ENCODE data around the gene INPP5A.

The INPP5A gene

DNA sequence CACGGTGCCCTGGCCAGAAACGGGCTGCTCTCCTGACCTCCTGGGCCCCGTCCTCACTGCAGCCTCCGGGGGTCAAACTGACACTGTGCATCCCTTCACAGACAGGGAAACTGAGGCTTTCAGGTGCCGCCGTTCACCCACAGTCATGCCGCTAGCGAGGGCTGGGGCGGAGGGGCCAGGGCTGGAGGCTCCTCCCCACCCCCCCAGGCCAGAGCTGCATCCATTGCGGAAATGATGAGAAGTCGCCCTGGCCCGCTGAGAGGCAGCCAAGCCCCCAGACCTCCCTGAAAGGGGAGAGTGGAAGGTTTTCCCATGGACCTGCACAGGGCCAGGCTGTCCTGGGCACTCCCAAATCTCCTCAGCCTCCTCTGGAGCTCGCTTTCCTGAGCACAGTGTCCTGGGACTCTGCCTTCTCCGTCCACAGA lies 16.5 kb upstream of the INPP5A start:
- Mint-ChIP-seq H3K4me3 (peak overlapping the region in 1 of 3 experiments; percentile 49), H3K4me1 (peaks cover 58% of the 10 kb centered on the region), H3K9me3 (no peaks in the 10 kb centered on the region), H3K27ac (peak overlapping the region; percentile 95 to 98 (median 97)), H3K27me3 (ENCODE audit: low read depth) (no peaks in the 10 kb centered on the region), H3K36me3 (ENCODE audit: low read depth) (no peaks in the 10 kb centered on the region)
- TF ChIP-seq, protein P1, sequence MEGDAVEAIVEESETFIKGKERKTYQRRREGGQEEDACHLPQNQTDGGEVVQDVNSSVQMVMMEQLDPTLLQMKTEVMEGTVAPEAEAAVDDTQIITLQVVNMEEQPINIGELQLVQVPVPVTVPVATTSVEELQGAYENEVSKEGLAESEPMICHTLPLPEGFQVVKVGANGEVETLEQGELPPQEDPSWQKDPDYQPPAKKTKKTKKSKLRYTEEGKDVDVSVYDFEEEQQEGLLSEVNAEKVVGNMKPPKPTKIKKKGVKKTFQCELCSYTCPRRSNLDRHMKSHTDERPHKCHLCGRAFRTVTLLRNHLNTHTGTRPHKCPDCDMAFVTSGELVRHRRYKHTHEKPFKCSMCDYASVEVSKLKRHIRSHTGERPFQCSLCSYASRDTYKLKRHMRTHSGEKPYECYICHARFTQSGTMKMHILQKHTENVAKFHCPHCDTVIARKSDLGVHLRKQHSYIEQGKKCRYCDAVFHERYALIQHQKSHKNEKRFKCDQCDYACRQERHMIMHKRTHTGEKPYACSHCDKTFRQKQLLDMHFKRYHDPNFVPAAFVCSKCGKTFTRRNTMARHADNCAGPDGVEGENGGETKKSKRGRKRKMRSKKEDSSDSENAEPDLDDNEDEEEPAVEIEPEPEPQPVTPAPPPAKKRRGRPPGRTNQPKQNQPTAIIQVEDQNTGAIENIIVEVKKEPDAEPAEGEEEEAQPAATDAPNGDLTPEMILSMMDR (IDR thresholded peaks at IDR 0.05; ENCODE audit: unreplicated experiment in 3 of 3), result no peak

DNA sequence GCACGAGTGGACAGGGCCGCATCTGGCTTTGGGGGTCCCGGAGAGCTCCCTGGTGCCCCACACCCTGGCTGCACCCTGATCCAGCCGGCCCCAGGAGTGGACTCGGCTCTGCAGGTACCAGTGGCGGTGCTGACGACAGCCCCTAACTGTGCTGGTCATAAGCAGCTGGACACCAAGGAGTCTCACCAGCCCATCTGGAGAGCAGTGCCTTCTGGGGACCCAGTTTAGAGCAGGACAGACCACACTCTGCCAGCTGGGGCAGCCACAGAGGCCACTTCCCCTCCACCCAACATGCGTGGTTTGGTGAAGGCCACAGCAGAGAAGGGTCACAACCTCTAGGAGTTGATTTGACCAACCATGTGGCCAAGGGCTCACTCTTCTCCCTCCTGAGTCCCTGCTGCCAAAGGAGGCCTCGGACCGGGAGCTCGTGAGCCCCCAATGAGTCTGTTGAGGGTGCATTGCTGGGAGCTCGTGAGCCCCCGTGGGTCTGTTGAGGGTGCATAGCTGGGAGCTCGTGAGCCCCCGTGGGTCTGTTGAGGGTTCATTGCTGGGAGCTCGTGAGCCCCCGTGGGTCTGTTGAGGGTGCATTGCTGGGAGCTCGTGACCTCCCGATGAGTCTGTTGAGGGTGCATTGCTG lies 16.0 kb upstream of the INPP5A start:
- Mint-ChIP-seq H3K9me3 (no peaks in the 10 kb centered on the region), H3K27ac (peak overlapping the region in 1 of 3 experiments; percentile 59), H3K4me3 (no peak overlapping the region), H3K27me3 (ENCODE audit: low read depth) (no peaks in the 10 kb centered on the region), H3K4me1 (peaks cover 53% of the 10 kb centered on the region), H3K36me3 (ENCODE audit: low read depth) (no peaks in the 10 kb centered on the region)
- TF ChIP-seq, protein P1 (IDR thresholded peaks at IDR 0.05; ENCODE audit: unreplicated experiment in 3 of 3), result no peak

DNA sequence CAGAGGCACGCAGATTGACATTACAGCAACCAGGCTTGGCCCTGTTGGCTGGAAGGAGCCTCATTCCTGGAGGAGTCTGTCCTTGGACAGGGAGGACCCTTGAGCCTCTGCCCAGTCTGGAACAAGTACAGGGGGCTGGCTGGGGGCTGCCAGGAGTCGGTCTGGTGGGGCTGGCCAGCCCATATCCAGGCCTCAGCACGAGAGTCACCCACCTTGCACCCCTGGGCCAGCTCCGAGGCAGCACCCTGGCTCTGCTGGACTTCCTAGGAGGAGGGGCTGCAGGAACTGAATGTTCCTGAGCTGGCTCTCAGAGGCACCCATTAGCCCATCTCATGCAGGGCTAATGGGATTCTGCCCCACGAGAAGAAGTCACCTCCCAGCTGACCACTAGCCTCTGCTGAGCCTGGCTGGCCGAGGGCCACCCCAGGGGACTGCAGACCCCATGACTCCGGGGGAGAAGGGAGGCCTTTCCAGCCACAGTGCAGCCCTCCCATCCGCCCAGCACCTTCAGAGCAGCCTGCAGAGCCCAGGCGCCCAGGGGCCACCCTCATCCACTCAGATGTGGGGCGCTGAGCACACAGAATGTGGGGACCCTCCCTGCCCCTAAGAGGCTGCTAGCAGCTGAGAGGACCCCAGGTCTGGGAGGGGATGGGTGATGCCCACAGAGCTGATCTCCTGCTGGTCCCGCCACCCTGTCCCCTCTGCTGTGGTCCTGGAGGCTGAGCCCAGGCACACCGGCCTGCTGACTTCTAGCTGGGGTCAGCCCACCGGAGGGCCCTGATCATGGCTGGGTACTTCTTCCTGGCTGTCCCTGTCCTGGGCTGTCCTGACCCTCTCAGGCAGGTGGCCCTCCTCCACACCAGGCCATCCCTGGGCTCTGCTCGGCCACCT lies 14.8 kb upstream of the INPP5A start:
- H3K27me3 Mint-ChIP-seq (ENCODE audit: low read depth), result peaks cover 3% of the 10 kb centered on the region
- TF ChIP-seq, protein P1 (IDR thresholded peaks at IDR 0.05; ENCODE audit: unreplicated experiment in 3 of 3), result no peak
- H3K36me3 Mint-ChIP-seq (ENCODE audit: low read depth), result no peaks in the 10 kb centered on the region
- no peaks in the 10 kb centered on the region for H3K9me3 Mint-ChIP-seq
- H3K27ac Mint-ChIP-seq, result no peak overlapping the region
- H3K4me1 Mint-ChIP-seq, result peaks cover 51% of the 10 kb centered on the region
- no peak overlapping the region for H3K4me3 Mint-ChIP-seq

DNA sequence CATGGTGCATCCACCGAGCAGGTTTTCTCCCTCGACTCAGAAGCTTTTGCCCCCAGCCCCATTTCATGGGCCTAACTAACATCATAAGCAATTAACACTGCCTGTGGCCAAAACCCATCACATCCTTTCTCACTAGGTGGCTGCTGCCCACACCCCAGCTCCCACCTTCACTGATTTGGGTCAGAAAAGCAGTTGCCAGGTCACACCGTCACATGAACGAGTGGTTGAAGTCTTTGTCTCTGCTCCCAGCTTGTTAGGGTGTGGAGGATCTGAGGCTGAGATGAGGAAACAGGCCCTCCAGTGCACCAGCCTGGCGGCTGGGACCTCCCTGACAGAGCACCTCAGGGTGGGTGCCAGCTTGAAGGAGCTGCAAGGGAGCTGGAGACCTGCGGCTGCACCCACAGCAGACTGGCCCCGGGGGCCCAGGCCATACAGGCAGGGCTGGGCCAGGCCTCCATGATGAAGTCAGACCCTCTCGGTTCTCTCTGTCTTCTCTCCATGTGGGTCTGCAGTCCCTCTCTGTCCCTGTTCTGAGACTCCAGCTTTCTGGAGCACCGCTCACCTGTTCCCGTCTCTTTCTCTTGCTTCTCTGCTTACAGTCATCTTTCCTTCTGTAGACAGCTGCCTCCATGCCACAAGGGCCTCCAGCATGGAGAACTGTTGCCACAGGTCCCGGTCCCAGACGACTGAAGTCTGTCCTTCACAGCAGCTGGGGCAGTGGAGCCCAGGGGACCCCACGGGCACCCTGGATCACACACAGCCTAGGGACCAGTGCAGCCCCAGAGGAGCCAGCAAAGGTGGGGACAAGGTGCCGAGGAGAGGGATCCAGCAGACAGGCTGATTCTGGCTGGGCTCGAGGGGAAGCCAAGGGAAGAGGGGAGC lies 13.8 kb upstream of the INPP5A start:
- Mint-ChIP-seq H3K27me3 (ENCODE audit: low read depth) (peaks cover 12% of the 10 kb centered on the region), H3K9me3 (peaks cover 3% of the 10 kb centered on the region), H3K4me1 (peaks cover 51% of the 10 kb centered on the region), H3K4me3 (peak overlapping the region in 1 of 3 experiments; percentile 41), H3K27ac (peak overlapping the region; percentile 15 to 85 (median 24)), H3K36me3 (ENCODE audit: low read depth) (no peaks in the 10 kb centered on the region)
- TF ChIP-seq, protein P1 (IDR thresholded peaks at IDR 0.05; ENCODE audit: unreplicated experiment in 3 of 3), result no peak

DNA sequence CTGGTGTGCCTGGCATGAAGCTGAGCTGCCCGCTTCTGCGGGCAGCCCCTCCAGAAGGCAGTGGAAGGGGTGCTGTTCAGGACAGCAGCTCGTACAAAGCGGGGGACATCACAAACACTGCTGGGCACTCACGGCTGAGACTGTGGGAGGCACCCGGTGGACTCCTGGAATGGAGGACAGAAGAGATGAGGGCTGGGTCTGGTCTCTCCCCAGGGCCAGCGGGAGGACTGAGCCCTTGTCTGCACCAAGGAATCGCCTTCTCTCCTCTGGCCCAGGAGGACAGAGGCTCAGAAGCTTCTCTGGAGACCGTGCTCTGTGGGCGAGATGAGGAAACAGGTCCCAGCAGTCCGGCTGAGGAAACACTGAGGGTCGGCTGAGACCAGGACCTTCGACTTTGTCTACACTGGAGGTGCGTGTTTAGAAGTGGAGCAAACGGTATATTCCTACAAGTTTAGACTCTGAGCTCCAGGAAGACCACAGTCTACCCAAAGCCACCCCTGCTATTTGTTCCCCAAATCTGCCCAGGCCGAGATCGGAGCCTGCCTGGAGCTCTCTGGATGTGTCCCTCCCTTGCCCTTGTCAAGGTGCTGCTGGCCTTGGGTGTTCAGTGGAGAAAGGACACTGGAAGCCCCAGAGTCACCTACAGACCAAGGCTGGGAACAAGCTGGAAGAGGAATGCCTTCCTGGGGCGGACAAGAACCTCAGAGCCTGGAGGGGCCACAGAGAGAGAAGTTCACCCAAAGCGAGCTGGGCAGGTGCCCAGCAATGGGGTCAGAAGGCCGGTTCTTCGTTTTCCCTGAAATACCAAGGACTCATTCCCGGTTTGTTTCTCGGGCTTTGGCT lies 12.9 kb upstream of the INPP5A start:
- H3K27me3 Mint-ChIP-seq (ENCODE audit: low read depth), result peaks cover 12% of the 10 kb centered on the region
- peaks cover 43% of the 10 kb centered on the region for H3K4me1 Mint-ChIP-seq
- no peak overlapping the region for H3K4me3 Mint-ChIP-seq
- H3K27ac Mint-ChIP-seq, result no peak overlapping the region
- H3K9me3 Mint-ChIP-seq, result peaks cover 5% of the 10 kb centered on the region
- TF ChIP-seq, protein P1 (IDR thresholded peaks at IDR 0.05; ENCODE audit: unreplicated experiment in 3 of 3), result no peak
- no peaks in the 10 kb centered on the region for H3K36me3 Mint-ChIP-seq (ENCODE audit: low read depth)

Data from nephron (organoid).